NK-92 (cell line): Measurements from ENCODE around the gene PLPPR3.
"Not testable (repeated sequence)": the region's sequence is repeated elsewhere in the genome, so short reads cannot be mapped to it uniquely, and the experiment has no call there.

Source experiments
- DNase-seq: peaks from one replicate; lab custom pipeline; 2025; ENCODE audit not compliant: unreplicated experiment; lab: John Stamatoyannopoulos, UW

The PLPPR3 gene

GRCh38 chr19:829129-829758 is 7.5 kb upstream of the PLPPR3 start:
- DNase-seq, result no peak

GRCh38 chr19:827710-828321 is 6.1 kb upstream of the PLPPR3 start, which contains the start of gene AZU1:
Gene AZU1, plus strand, starts transcription at chr19:827837. Its CDS starts 10 bp downstream, at chr19:827847.
- no peak for DNase-seq

- DNase-seq, result no peak
Observed at GRCh38 chr19:827314-827709, 5.6 kb upstream of the PLPPR3 start.

- no peak for DNase-seq
Observed at GRCh38 chr19:825897-826644, 4.3 kb upstream of the PLPPR3 start.

GRCh38 chr19:824885-825284 is 3.1 kb upstream of the PLPPR3 start:
- DNase-seq, result no peak

GRCh38 chr19:823565-824121 is 1.9 kb upstream of the PLPPR3 start:
- no peak for DNase-seq

- DNase-seq, result no peak
Observed at GRCh38 chr19:821231-821824, 427 bp downstream of the PLPPR3 start.

GRCh38 chr19:820212-820611 is 1.5 kb downstream of the PLPPR3 start:
- not testable (repeated sequence) for DNase-seq

- DNase-seq, result no peak
Observed at GRCh38 chr19:816500-816857, 5.3 kb downstream of the PLPPR3 start.

- no peak for DNase-seq
Observed at GRCh38 chr19:815775-816499, 5.8 kb downstream of the PLPPR3 start.

- no peak for DNase-seq
Observed at GRCh38 chr19:815079-815774, 6.5 kb downstream of the PLPPR3 start.

GRCh38 chr19:814152-815078 is 7.3 kb downstream of the PLPPR3 start:
- no peak for DNase-seq

- no peak for DNase-seq
Observed at GRCh38 chr19:813219-814151, 8.3 kb downstream of the PLPPR3 start.

GRCh38 chr19:812747-813218 is 9.0 kb downstream of the PLPPR3 start:
- no peak for DNase-seq

- no peak for DNase-seq
Observed at GRCh38 chr19:812049-812746, 9.6 kb downstream of the PLPPR3 start.

- no peak for DNase-seq
Observed at GRCh38 chr19:811506-812048, 10.2 kb downstream of the PLPPR3 start.

GRCh38 chr19:810883-811489 is 10.8 kb downstream of the PLPPR3 start:
- DNase-seq, result no peak
